NT2/D1 (cell line): ENCODE measurements around the gene PRSS36.

Experiments
- SUZ12 ChIP-seq: IDR thresholded peaks from 2 replicates; pipeline ENCODE4 v1.6.1; 2011; ENCODE audit not compliant: insufficient read length, insufficient read depth; ENCODE audit errors: extremely low read depth
- ZNF274 ChIP-seq: IDR thresholded peaks from 2 replicates; pipeline ENCODE4 v1.6.1; 2011; ENCODE audit warnings: mild to moderate bottlenecking, low read depth, low read length

- TF ChIP-seq ZNF274: no peak
- TF ChIP-seq SUZ12: no peak
These were observed 2.3 kb downstream of the PRSS36 start for GRCh38 chr16:31147574-31147973.
